ENCODE data around the gene G2E3.
"Not testable (repeated sequence)": the region's sequence is repeated elsewhere in the genome, so short reads cannot be mapped to it uniquely, and the experiment has no call there.

Gene G2E3

DNA sequence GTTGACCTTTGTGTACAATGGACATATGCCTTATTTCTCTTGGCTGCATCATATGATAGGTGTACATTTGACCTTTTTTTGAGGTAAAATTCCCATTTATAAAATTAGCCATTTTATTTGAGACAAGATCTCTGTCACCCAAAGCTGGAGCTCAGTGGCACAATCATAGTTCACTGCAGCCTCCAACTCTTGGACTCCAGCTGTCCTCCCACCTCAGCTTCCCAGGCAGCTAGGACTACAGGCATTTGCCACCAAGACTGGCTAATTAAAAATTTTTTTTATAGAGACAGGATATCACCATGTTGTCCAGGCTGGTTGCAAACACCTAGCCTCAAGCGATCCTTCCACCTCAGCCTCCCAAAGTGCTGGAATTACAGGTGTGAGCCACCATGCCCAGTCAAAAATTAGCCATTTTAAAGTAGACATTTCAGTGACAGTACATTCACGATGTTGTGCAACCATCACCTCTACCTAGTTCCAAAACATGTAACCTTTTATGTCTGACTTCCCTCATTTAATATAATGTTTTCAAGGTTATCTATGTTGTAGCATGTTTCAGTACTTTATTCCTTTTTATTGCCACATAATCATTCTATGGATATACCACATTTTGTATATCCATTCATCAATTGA, 5.4 kb downstream of the G2E3 start:
- DNase-seq = no peak

DNA sequence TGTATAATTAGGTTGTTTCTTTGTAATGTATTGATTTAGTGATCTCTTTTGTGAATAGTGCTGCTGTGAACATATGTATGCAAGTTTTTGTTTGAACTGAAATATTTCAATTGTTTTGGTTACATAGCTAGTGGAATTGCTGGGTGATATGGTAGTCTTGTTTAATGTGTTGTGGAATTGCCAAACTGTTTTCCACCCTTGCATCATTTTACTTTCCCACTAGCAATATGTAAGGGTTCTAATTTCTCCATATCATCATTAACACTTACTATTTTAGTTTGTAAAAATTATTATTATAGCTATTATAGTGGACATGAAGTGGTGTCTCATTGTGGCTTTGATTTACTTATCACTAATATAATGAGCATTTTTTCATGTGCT, 5.9 kb downstream of the G2E3 start:
- no peak for DNase-seq

DNA sequence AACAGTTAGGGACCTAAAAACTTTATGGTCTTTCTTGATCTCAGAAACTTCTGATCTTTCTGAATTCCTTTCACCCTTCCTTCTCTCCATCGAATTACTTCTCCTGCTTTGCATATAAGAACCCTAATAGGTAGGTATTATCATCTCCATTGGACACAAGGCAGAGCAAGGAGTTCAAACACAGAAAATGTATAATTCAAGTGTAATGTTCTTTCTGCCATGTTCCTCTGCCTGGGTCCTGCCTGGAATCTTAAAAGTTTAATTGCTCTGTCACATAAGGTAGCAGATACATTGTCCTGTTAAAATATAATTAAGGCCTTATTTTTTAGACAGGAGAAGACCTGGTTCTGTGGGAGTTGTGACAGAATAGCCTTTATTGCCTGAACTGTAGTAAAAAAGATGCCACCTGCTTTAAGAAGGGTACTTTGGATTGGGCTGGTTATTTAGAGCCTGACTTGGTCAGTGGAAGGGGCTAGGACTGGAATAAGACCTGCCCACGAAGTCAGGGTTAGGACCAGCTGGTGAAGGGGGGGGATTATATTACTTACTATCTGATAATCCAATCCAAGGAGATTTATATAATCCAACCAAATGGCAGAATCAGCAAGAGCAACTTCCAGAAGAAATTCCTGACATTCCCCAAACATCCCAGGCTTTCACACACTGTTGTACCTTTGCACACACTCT, 10.4 kb downstream of the G2E3 start:
- DNase-seq = no peak

DNA sequence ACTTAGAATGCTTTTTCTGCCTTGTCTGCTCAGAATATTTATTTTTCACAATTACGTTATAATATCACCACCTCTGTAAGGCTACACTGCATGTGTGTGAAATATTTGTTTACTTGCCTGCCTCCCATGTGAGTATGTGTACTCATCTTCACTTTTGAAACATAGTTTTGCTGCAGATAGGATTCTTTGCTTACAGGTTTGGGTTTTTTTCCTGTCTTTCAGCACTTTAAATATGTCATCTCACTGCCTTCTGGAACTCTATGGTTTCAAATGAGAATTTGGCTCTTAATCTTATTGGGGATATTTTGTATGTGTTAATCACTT, 10.9 kb downstream of the G2E3 start:
- DNase-seq = no peak

DNA sequence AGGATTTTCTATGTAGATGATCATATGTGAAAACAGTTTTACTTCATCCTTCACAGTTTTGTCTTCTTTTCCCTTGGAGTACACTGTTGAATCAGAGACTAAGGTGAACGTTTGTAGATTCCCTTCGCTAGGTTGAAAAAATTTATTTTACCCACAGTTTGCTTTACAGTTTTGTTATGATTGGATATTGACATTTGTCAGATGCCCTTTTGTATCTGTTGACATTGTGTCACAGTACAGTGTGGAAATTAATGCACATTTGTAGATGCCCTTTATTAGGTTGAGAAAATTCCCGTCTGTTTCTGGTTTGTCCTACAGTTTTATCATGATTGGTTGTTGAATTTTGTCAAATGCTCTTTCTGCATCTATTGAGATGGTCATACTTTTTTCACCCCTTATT, 13.3 kb downstream of the G2E3 start:
- no peak for DNase-seq

DNA sequence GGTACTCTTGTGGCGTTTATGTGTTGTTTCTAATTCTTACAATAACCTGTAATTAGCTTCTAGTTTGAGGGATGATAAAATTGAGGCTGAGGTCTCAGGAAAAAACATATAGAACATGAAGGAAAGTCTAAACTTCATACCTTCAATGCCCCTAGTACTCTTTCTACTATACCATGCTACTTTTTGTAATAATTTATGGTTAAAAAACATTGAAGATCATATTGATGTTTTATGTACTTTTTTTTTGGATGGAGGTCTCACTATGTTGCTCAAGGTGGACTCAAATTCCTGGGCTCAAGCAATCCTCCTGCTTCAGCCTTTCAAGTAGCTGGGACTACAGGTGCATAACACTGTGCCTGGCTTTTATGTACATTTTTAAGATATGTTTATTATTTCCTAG, 13.8 kb downstream of the G2E3 start:
- DNase-seq = no peak

DNA sequence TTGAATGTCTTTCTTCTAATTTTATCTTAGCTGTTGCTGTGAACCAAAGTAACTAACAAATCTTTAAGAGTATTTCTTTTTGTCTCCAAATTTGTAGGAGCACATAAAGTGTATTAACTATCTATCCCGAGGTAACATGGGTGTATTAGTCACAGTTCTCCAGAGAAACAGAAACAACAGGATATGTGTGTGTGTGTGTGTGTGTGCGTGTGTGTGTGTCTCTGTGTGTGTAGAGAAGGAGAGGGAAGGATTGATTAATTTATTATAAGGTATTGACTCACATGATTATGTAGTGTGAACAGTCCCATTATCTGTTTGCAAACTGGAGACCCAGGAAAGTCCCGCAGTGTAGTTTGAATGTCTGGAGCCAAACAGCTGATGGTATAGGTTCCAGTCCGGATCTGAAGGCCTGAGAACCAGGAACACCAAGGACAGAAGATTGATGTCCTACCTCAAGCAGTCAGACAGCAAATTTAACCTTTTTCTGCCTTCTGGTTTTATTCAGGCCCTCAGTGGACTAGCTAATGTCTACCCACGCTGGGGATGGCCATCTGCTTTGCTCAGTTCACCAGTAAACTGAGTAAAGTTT, 14.4 kb downstream of the G2E3 start:
- DNase-seq = no peak

DNA sequence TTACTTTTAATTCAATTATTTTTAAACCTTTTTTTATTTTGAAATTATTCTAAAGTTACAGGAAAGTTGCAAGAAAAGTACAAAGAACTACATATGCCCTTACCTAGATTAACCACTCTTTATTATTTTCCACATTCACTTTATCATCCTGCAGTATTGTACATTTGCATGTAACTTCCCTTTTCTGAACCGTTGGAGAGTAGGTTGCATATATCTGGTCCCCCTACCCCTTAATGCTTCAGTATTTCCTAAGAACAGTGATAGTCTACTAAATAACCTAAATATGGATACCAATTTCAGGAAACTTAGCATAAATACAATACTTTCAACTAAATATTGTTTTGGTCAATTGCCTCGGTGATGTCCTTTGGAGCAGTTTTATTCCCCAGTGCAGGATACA, 15.0 kb downstream of the G2E3 start:
- no peak for DNase-seq

DNA sequence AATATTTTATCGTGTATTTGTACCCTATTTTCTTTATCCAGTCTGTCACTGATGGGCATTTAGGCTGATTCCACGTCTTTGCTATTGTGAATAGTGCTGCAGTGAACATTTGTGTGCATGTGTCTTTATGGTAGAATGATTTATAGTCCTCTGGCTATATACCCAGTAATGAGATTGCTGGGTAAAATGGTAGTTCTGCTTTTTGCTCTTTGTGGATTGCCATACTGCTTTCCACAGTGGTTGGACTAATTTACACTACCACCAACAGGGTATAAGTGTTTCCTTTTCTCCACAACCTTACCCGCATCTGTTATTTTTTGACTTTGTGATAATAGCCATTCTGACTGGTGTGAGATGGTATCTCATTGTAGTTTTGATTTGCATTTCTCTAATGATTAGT, 15.8 kb downstream of the G2E3 start:
- not testable (repeated sequence) for DNase-seq

DNA sequence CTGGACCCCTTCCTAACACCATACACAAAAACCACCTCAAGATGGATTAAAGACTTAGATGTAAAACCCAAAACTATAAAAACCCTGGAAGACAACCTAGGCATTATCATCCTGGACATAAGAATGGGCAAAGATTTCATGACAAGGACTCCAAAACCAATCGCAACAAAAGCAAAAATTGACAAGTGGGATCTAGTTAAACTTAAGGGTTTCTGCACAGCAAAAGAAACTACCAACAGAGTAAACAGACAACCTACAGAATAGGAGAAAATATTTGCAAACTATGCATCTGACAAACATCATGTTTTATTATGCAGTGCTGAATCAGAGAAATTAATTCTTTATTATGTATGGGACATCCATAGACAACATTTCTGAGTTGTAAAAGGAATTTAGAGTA, 17.4 kb downstream of the G2E3 start:
- DNase-seq = not testable (repeated sequence)

DNA sequence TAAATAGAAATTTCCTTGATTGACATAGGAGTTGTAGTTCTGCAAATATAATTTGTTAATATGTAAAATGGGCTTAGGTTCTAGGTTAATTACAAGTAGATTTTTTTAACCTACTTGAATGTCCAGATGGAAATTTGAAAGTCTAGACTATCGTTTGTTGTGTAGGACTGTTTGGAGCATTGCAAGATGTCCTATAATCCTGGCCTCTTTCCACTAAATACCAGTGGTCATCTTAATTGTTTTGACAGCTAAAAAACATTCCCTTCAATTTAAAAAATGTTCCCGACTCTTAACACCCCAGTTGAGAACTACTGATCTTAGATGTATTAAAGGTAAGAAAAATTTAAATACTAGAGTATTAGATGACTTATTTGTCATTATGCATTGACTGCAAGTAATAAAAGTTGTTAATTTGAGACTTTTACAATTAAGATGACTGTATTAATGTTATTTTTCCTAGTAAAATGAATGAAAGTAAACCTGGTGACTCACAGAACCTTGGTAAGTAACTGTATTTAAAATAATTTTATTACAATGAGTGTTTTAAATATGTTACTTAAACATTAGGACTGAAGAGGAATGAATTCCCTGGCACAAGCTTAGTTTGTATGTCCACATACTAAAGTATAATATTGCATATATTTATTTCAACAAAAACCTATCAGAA, 21.8 kb downstream of the G2E3 start:
- DNase-seq = no peak

DNA sequence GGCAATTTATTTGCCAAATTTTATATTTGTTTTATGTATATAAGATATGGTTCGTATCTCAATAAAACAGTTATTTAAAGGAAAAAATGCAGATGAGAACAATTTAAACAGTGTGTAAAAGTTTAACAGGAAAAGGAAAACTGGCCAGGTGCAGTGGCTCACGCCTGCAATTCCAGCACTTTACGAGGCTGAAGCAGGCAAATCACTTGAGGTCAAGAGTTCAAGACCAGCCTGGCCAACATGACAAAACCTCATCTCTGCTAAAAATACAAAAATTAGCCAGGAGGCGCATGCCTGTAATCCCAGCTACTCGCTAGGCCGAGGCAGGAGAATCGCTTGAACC, 22.3 kb downstream of the G2E3 start:
- DNase-seq = no peak

DNA sequence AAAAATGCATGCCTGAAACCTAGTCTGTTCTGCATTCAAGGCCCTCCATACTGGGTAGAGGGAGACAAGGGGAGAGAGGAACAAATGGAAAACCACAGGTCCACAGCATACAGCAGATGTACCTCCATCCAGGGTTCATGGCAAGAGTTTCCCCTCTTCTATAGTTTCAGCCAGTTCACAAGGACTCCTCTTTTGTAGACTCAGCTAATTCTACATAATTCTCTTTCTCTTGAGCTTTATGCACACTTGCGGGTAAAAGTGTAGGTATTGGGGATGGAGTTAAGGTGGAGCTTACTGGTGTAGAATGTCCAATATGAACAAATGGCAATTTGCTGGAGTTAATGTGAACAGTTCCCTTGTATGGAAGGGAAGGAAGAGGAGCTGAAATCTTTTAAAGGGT, 23.4 kb downstream of the G2E3 start:
- DNase-seq = no peak

DNA sequence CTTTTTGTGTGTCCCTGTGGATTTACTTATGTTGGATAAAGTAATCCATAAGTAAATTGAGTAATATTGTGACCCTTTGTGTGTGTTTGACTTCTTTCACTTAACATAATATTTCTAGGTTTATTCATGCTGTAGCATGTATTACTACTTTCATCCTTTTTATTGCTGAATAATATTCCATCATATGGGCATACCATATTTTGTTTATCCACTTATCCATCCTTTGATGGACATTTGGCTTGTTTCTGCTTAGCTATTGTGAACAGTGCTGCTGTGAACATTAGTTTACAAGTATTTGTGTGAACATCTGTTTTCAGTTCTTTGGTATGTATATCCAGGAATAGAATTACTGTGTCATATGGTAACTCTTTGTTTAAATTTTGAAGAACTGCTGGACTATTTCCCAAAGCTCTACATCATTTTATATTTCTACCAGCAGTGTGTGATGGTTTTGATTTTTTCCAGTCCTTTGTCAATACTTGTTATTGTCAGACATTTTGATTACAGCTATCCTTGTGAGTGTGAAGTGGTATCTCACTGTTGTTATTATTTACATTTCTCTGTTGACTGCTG, 25.2 kb downstream of the G2E3 start:
- no peak for DNase-seq

DNA sequence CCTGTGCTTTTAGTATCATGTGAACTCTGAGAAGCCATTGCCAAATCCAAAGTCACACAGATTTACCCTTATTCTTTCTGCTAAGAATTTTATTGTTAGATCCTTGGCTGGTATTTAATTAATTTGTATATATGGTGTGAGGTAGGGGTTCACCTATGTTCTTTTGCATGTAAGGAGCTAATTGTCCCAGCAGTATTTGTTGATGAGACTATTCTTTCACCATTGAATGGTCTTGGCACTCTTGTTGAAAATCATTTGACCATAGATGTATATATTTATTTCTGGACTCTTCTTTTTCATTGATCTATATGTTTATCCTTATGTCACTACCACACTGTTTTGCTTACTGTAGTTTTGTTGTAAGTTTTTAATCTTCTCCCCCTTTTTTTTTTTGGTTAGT, 26.2 kb downstream of the G2E3 start:
- DNase-seq = no peak

DNA sequence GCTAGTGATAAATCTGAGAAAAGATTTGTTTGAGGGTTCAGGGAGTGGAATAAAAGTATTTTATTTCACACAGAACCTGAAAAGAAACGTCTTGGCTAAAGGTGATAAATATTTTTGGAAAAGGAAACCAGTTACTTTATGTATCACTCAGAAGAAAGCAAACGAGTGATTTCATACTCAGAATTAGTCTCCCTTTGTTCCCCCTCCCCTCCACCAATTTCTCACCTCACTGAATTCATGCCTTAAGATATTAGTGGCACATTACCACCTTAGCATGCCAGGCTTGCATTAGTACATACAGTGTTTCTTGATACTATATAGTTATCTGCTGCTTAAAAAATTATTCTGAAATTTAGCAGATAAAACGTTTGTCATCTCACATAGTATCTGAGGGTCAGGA, 28.2 kb downstream of the G2E3 start:
- DNase-seq = no peak

DNA sequence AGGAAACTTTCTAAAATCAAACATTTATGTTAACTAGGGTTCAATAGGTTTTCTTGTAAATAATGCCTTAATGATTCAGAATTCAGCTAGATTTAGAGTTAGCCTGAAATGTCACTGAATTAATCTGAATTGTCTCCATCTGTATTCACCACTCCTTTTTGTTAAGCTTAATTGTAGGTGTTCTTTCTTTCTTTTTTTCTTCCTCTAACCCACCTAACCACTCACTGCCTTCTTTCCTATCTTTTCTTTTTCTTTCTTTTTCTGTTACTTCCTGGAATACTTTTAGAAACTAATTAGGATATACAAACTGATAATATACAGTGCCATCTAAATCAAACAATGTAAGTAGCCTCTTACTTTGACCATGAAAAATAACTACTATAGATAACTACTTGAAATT, 29.9 kb downstream of the G2E3 start:
- DNase-seq = no peak

DNA sequence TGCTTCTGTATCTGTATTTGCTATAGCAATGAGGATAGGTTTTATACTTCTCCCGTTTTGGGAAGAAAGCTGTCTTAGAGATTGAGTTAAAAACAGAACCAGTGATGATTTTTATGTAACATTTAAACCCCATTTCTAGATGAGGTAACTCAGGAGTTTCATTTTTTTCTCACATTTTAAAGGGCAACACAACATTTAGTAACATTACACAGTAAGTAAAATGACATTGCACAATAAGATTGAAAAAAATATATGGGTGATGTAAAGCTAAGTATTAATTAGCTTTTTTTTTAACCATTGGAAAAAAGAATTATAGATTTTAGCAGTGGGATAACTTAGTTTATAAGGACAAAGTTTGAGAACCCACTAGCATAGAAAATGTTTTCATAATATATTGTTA, 38.0 kb downstream of the G2E3 start:
- peak; percentile 82 to 87 for DNase-seq

DNA sequence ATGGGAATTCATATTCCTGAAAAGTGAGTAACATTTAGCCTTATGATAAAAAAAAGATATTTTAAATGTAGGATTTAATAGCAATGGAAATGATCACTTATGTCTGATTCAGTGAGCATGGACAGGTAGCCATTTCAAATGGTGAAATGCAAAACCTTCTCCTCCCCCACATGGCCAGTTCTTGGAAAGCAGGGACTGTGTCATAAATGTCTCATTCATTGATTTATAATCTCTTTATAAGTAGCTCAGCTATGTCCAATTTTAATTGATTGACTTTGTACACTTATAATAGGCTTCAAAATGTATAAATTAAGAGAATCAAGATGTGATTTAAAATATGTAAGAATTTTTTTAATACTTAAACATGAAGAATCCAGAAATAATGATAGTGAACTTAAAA, 38.5 kb downstream of the G2E3 start:
- no peak for DNase-seq

DNA sequence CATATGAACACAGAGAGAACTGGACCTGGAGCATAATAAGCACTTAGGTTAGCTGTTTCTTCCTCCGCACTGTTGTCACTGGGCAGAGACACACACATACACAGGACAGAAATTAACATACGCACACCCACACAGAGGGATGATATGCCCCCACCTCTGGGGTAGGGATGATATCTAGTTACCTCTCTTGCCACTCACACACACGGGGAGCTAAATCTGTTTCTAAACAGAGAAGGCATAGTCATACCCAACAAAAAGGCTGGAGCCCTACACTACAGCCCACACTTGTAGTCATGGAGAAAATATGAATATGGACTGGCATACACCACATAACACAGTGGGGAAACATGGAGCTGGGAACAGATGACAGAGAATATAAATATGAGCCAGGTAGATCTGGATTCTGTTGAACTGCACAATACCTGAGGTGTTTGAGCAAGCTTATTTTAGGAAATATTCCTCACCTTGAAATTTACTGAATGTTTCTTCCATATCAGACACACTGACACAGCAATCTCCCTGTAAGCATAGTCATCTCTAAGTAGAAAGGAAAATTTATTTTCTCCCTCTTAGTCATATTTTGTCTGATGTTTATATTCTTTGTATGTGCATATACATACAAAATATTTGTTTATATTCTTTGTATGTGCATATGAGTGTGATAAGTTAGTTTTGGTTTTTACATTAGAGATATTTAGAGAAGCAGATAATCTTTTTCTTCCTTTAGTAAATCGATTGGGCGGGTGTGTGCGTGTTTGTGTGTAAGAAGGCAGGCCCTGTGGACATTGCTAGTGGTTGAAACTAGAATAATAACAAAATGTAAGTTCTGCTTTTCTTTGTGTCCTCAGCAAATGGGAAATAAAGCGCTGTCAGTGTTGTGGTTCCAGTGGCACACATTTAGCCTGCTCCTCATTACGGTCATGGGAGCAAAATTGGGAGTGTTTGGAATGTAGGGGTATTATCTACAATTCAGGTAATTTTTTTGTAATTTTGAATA, 42.3 kb downstream of the G2E3 start:
- peak in 1 of 2 donors; percentile 18 for DNase-seq

DNA sequence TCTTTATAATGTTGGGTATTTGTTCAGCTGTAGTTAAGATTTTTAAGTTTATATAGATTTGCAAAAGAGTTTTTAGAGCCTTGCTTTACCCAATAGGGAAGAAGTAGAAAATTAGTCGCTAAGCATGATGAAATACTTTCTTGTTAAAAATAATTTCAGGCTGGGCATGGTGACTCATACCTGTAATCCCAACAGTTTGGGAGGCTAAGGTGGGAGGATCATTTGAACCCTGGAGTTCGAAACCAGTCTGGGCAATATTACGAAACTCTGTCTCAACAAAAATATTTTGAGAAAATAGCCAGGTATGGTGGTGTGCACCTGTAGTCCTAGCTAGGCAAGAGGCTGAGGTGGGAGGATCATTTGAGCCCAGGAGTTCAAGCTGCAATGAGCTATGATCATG, 44.4 kb downstream of the G2E3 start:
- no peak for DNase-seq

DNA sequence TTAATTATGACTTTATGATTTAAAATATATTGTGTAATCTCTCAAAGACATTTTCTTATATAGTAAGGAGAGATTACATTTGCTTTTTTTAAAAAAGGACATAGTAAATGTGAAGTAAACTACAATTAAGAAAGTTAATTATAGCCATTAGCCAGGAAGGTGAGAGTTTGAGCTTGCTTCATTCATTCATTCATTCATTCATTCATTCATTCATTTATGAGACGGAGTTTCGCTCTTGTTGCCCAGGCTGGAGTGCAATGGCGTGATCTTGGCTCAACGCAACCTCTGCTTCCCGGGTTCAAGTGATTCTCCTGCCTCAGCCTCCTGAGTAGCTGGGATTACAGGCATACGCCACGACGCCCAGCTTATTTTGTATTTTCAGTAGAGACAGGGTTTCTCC, 45.7 kb downstream of the G2E3 start:
- not testable (repeated sequence) for DNase-seq
